PC-3 (cell line): ENCODE results near the gene CTCFL.

Source experiments
- CTCF ChIP-seq: fragments of 300-600 bp; sonication (generic); conservative IDR thresholded peaks from 2 replicates; pipeline ENCODE4 v1.5.1; 2017; ENCODE audit warnings: antibody characterized with exemption, low read depth, mild to moderate bottlenecking, low read length
- EZH2 ChIP-seq: fragments of 300-600 bp; sonication (generic); IDR thresholded peaks from one replicate; pipeline ENCODE4 v1.6.1; 2017; ENCODE audit warnings: antibody characterized with exemption, mild to moderate bottlenecking, low read length; ENCODE audit not compliant: unreplicated experiment
- EZH2phosphoT487 ChIP-seq: fragments of 300-600 bp; sonication (generic); IDR thresholded peaks from 2 replicates; pipeline ENCODE4 v1.6.1; 2018; ENCODE audit warnings: mild to moderate bottlenecking, antibody characterized with exemption, low read length, borderline replicate concordance

- TF ChIP-seq EZH2 (no peak), CTCF (no peak), EZH2phosphoT487 (no peak)
These were observed 50.7 kb downstream of the CTCFL start for GRCh38 chr20:57474205-57474604.
